Hematopoietic multipotent progenitor cell (in vitro differentiated cells): ENCODE results near the gene MZT2A. TPM values are rescaled to one million over a fixed set of nuclear protein-coding genes. Genes with fewer than 3 reads are reported as not detected.
"Not testable (repeated sequence)": the region's sequence is repeated elsewhere in the genome, so short reads cannot be mapped to it uniquely, and the experiment has no call there.

ENCODE experiments used
- DNase-seq, 3 donors: peaks; one replicate each; pipeline ENCODE4 v3.0.0-alpha.2; 2011 to 2015; ENCODE audit warnings: low read depth in 2 of 3, low spot score in 2 of 3
- total RNA-seq: library from RNA; depleted of rRNA; stranded (reverse); fragments of >200 nt; gene quantifications from one replicate; pipeline ENCODE4 v1.2.3, GENCODE V29; 2012

MZT2A gene
- total RNA-seq, 1 donor: 122 TPM

DNA sequence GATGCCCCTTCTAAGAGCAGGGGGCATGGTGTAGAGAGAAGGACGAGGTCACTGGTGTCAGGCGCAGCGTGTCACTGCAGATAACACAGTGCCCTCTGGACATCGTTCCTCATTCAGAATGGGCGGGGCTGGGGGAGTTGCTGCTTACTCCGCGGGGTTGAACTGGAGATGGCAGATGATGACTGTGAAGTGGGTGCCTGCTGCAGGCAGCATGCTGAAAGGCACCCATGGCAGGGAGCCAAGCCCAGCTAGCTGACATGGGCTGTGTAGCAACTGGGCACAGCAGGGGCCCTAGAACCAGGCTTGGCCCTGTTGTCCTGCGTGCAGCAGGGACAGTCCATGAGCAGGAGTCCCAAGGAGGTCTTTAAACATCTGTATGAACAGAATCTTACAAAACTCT lies 20.6 kb downstream of the MZT2A start:
- DNase-seq: not testable (repeated sequence)

DNA sequence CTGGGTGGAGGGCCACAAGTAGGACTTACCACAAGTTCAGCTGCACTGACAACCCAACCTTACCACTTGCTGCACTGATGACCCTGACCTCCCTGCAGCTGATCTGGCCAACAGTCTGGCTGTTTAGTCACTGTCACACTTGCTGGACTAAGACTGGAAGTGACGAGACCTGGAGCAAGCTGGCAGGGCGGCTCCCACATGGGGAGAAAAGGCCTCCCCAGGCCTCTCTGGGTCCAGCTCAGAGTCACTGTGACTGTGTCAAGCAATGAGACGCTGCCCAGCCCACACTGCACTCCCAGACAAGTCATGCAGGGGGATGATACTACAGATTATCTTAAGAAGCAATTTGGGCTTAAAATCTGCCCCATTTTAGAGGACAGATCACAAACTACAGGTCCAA lies 21.3 kb downstream of the MZT2A start:
- not testable (repeated sequence) for DNase-seq

DNA sequence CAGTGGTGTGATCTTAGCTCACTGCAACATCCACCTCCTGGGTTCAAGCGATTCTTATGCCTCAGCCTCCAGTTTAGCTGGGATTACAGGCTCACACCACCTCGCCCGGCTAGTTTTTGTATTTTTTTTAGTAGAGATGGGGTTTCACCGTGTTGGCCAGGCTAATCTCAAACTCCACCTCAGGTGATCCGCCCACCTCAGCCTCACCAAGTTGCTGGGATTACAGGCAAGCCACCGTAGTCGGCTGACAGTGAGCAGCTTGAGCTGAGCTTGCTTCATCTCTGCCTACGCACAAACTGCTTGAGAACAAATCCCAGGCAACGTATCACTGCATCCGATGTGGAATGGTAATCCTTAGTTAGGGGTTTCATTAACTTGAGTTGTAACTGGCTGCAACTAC lies 24.5 kb downstream of the MZT2A start:
- DNase-seq: not testable (repeated sequence)

DNA sequence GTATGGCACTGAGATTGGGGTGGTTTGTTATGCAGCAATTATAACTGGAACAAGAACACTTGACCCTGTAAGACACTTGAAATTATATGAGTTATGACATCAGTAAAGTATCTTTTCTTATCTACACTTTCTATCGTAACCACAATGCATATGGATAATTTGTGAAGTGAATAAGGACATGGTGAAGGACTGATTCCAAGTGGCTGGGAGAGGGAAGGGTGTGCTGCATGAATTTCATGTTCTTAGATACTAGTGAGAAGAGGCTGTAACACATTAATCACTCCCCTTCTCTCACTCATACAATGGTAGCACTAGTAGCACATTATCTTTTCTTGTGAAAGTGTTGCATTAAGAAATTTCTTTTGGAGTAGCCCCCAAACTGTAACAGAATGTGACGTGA lies 37.3 kb downstream of the MZT2A start:
- not testable (repeated sequence) for DNase-seq

DNA sequence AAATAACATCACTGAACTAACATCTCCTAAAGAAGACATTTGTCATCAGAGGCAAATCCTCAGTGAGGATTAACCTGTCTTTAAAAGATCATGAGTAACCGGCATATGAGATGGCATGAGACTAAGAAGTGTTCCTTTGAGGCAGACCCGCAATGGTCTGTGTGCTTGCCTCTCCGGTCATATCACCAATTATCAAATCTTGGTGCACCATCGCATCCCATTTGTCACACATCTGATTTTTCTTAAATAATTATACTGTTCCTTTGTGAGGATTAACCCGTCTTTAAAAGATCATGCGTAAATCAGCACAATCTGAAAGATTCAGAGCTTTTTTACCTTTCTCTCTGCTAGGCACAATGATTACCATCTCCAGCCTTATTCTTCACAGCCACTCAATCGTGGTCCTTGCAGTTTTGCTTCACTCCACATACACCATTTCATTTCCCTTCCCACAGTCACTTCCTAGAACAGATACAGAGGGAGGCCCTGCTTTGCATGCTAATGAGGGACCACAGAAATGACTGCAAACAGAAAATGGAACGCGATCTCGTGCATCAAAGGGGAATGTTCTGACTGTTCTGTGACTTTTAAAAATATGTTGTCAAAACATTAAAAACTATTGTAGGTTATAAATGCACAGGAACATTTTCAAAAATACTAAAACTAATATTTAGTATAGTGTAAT lies 40.8 kb downstream of the MZT2A start:
- not testable (repeated sequence) for DNase-seq

DNA sequence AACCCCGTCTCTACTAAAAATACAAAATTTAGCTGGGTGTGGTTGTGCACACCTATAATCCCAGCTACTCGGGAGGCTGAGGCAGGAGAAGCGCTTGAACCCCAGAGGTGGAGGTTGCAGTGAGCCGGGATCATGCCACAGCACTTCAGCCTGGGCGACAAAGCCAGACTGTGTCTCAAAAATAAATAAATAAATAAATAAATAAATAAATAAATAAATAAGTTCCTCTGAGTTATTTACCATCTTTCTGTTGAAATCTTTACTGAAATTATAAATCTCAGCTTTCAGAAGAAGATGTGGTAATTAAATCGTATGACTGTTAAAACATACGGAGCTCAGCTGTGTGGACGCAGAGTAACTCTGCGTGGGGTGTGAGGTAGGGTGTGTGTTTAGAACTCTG lies 44.2 kb downstream of the MZT2A start:
- DNase-seq: not testable (repeated sequence)

DNA sequence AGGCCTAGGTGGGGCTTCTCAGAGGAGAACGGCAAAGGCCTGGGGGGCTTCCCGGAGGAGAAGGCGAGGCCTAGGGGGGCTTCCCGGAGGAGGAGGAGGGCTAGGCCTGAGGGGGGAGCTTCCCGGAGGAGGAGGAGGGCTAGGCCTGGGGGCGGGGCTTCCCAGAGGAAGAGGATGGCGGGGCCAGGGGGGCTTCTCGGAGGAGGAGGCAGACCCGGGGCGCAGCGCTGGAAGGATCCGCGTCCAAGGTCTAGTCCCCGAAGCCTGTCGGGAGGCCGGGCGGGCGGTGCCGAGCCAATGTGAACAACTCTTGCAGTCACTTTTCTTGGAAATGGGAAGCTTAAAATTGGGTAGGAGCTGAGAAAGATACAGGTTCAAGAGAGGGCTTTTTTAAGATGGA lies 46.3 kb downstream of the MZT2A start:
- no peak for DNase-seq

DNA sequence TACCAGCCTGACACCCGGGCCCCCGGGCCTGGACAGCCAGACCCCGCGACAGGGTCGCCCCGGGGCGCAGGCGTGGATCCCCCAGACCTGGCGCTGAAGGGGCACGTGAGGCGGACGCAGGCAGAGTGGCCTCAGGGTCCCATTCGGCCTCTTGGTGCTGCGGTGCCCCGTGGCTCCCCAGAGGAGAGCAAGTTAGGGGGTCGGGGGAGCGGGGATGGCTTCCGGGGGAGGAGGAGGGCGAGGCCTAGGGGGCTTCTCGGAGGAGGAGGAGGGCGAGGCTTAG lies 46.7 kb downstream of the MZT2A start:
- not testable (repeated sequence) for DNase-seq

DNA sequence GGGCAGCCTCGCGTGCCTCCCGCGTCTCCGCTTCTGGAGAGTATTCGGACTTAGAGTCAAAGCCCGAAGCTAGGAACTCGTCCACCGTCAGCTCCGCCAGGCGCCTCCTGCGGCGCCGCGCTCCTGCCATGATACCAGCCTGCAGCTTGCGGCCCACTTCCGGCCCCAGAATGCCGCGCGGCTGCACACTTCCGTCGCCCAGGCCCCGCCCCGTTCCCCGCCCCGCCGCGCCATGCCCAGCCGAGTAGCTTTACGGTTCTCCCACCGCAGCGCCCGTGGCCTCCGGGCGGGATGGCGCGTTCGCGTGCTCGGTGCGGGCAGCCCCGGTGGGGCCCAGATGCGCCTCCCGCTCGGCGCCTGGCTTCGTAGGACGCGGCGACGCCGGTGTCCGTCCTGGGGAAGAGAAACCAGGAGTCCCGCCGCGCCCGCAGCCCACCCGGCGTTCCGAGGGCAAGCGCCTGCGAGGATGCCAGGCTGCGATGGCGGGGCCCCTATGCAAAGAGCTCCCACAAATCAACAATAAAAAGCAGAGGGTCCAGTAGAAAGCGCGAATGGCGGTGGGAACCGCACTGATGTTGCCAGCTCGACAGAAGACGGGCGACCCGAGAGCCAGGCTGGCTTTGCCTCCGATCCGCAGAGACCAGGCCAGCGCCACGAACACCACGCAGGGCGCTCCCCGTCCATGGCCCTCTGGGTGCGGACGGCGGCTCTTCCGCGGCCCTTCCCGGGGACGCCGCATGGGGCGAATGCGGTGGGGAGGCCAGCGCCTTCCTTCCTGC lies 47.3 kb downstream of the MZT2A start:
- DNase-seq: not testable (repeated sequence)

DNA sequence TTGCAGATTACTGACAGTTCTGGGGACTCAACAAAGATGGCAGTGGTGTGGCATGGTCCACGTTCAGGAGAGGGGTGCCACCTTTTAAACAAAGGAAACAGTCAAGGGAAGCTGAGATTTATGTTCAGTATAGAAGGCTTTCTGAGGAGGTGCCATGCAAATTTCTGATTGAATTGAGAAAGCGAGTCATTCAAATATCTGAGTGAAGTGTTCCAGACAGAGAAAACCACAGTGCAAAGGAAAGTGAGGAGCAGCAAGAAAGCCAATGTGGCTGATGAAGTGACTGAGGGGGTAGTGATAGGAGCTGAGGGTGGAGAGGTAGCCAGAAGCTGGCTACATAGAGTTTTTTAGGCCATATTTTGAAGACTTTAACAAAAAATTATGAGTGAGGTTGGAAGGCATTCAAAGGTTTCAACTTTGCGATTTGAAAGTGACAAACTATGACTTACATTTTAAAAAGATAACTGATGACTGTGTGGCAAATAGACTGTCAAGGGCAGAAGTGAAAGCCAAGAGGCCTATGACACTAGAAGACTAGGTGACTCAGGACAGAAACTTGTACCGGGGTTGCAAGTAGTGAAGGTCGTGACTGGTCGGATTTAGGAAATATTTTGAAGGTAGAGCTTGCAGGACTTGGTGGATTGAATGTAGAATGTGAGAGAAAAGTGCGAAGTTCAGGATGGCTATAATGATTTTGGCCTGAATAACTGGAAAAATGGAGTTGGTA lies 51.3 kb downstream of the MZT2A start:
- DNase-seq: not testable (repeated sequence)

Other genes starting within 250 kb of the MZT2A start
- not detected for gene RAB6D, start 128.2 kb downstream of the MZT2A start, total RNA-seq
- gene TUBA3D, start 16.3 kb downstream of the MZT2A start, total RNA-seq: under 0.01 TPM
- 0.27 TPM for gene CCDC74A, start 35.5 kb upstream of the MZT2A start, total RNA-seq